ENCODE measurements around the gene SEPTIN6. TPM values are rescaled to one million over a fixed set of nuclear protein-coding genes. Genes with fewer than 3 reads are reported as not detected.
A peak's percentile ranks its signal among the peaks of the same experiment; 100 is the strongest.
"Not testable (repeated sequence)": the region's sequence is repeated elsewhere in the genome, so short reads cannot be mapped to it uniquely, and the experiment has no call there.

SEPTIN6 gene
- total and polyA plus RNA-seq, 9 donors, result 4.6 to 37.9 (median 13.5) TPM

DNA sequence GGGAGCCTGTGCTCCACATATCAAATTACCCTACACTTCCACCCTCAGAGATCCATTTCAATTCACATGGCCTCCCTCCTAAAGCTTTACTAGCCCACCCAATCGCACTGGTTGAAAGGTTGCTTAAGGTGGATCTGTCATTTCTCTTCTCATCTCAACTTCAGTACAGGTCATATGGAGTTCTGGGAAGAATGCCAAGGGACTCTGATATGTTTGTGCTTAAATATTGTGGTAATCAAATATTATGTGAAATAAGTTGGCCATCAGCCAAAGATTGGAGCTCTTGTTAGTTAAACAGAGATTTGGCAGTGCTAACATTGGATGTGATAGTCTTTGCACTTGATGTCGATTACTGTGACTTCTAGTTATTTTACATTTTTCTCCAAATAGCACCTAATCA is 20.5 kb downstream of the SEPTIN6 start:
- TF ChIP-seq POLR2A (IDR thresholded peaks at IDR 0.05) (no peak), EP300 (IDR thresholded peaks at IDR 0.05) (no peak), CTCF (IDR thresholded peaks at IDR 0.05) (no peak)
- Histone ChIP-seq H3K4me1 (ENCODE audit: insufficient read depth) (no peaks in the 10 kb centered on the region), H3K4me3 (no peak overlapping the region), H3K27me3 (no peaks in the 10 kb centered on the region), H3K9me3 (no peaks in the 10 kb centered on the region), H3K36me3 (no peaks in the 10 kb centered on the region), H3K27ac (no peak overlapping the region)
- intact Hi-C loops (cut with DNase I), result no loop called here
- WGBS, 3 donors, result 75 to 84% (median 77%) methylated on average over 2 of the region's 2 CpGs
- DNase-seq, result no peak

GRCh38 chrX:119669424-119670037 is 23.4 kb downstream of the SEPTIN6 start:
- Histone ChIP-seq H3K36me3 (no peaks in the 10 kb centered on the region), H3K4me3 (no peak overlapping the region), H3K9me3 (no peaks in the 10 kb centered on the region), H3K27ac (no peak overlapping the region), H3K27me3 (no peaks in the 10 kb centered on the region), H3K4me1 (ENCODE audit: insufficient read depth) (no peaks in the 10 kb centered on the region)
- DNase-seq, result no peak
- intact Hi-C loops (cut with DNase I), result no loop called here
- TF ChIP-seq EP300 (IDR thresholded peaks at IDR 0.05), result no peak
- no peak for TF ChIP-seq POLR2A (IDR thresholded peaks at IDR 0.05)
- TF ChIP-seq CTCF (IDR thresholded peaks at IDR 0.05), result no peak
- whole genome bisulfite sequencing, 3 donors, result 59 to 63% (median 63%) methylated on average over 6 of the region's 6 CpGs

DNA sequence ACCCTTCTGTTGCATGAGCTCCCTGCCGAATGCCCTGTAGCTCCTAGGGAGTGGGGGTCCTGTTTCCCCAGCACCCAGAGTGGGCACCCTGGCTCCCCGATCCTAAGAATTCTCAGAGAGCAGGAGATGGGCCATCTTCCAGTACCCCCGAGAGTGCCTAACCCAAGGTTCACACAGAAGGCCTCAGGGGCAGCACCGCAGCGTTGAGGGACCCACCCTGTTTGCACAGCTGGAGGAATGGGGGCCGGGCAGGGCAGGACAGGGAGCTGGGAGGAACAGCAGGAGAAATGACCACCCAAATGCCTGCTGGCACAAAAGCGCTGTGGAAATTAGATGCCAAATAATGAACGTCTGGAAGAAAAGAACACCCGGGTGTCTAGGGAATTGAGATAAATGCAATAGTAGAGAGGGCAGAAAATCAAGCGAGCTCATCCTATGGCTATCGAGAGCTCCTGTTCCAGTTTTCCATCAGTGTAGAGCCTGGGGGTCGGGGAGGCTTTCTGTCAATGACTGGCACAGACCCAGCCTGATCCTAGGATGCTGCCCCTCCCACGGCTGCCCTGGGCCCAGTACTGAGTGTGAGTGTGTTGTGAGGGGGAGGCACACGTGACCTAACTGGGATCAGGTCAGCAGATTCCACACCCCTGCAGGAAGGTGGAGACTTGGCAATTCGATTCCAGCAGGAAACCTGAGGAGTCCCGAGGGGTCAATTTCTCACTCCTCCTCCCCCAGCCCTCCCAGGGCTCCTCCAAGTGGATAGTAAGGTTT is 25.7 kb downstream of the SEPTIN6 start:
- Histone ChIP-seq H3K4me1 (ENCODE audit: insufficient read depth) (no peaks in the 10 kb centered on the region), H3K4me3 (no peak overlapping the region), H3K36me3 (no peaks in the 10 kb centered on the region), H3K9me3 (no peaks in the 10 kb centered on the region), H3K27ac (no peak overlapping the region), H3K27me3 (no peaks in the 10 kb centered on the region)
- DNase-seq, result peak in 3 of 5 donors; percentile 11 to 56 (median 32)
- TF ChIP-seq EP300 (IDR thresholded peaks at IDR 0.05) (no peak), POLR2A (IDR thresholded peaks at IDR 0.05) (no peak), CTCF (IDR thresholded peaks at IDR 0.05) (no peak)
- intact Hi-C loops (cut with DNase I), result no loop called here
- WGBS, 3 donors, result 49 to 58% (median 57%) methylated on average over 16 of the region's 16 CpGs

- H3K36me3 ChIP-seq; H3K27me3 ChIP-seq; H3K9me3 ChIP-seq; intact Hi-C loops (cut with DNase I); H3K27ac ChIP-seq; H3K4me3 ChIP-seq; DNase-seq; H3K4me1 ChIP-seq (ENCODE audit: insufficient read depth): not testable (repeated sequence)
- 74 to 82% (median 81%) methylated on average over 9 of the region's 9 CpGs for WGBS, 3 donors
Measured at GRCh38 chrX:119664877-119665276, 28.1 kb downstream of the SEPTIN6 start.

- TF ChIP-seq CTCF (IDR thresholded peaks at IDR 0.05), result no peak
- no peak for TF ChIP-seq POLR2A (IDR thresholded peaks at IDR 0.05)
- no peak for TF ChIP-seq EP300 (IDR thresholded peaks at IDR 0.05)
- H3K36me3 ChIP-seq, result no peaks in the 10 kb centered on the region
- intact Hi-C loops (cut with DNase I), result no loop called here
- no peak overlapping the region for H3K27ac ChIP-seq
- WGBS, 3 donors, result 84 to 91% (median 89%) methylated on average over 4 of the region's 4 CpGs
- H3K4me3 ChIP-seq, result no peak overlapping the region
- H3K4me1 ChIP-seq (ENCODE audit: insufficient read depth), result no peaks in the 10 kb centered on the region
- no peak for DNase-seq
- H3K9me3 ChIP-seq, result no peaks in the 10 kb centered on the region
- H3K27me3 ChIP-seq, result no peaks in the 10 kb centered on the region
Measured at GRCh38 chrX:119661486-119661885, 31.5 kb downstream of the SEPTIN6 start.
